Tracheal epithelial cell (primary cell): ENCODE results near the gene CCL19. TPM values are rescaled to one million over a fixed set of nuclear protein-coding genes. Genes with fewer than 3 reads are reported as not detected.

ENCODE experiments used
- total RNA-seq: library from RNA; depleted of rRNA; stranded (reverse); fragments of >200 nt; gene quantifications from 2 replicates; pipeline ENCODE4 v1.2.1, GENCODE V29; 2014

CCL19 gene
- total RNA-seq, result not detected in 2 replicates

DNA sequence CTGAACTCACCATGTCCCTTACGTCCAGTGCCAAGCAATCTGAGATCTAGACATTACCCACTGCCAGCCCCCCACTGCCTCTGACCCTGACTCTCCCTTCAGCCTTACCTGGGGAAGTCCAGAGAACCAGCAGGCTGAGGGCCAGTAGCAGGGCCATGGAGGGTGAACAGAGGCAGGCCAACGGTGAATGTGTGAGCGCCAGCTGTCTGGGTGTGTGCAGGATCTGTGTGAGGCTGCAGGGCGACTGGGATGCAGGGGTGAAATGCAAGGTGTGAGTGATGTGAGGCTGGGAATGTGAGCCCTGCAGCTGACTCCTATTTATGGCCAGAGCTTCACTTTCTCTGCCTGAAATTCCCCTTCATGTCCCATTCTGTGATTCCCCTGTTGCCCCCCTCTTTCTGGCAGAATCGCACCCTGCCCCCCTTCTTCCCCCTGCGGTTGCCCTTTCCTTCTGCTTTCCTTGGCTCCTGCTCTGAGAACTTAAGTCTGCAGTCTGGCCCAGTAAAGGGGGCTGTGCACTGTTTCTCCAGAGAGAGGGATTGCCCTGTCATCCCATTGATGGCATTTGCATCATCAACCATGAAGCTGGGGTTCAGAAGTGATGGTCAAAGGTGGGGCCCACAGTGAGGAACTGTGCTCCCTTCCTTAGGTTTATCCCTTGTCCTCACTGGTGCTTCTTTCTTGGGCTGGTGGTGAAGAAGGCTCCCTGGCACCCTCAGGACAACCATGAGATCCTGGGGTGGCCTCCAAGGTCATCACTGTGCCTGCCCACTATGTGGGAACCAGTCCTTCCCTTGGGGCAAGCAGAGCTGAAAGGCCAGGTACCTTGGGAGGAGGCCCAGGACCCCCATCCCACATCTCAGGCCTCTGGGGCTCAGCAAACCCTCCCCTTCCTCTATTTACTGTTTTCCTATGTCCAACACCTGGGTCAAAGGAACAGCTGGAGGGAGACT lies at the start of gene CCL19:
Gene CCL19 (minus strand): TSS at position 294 of the 953 bp plus-strand sequence. CDS start 137 bp downstream, at position 157.

DNA sequence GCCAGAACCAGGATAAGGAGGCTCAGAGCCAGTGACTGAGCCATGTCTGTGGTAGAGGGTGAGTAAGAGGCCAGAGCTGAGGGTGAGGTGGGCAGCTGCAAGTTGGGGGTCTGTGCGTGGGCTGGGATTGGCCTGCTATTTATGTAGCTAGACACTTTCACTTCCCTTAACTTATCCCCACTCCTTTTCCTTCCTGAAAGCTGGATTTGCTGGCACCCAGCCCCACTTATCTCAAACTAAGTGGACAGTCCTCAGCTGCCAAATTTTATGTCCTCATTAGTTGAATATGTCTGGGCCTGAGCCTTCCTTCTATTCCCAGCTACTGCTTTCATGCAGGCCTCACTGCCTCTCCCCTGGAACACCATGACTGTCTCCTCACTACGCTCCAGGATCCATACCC lies 18.9 kb upstream of the CCL19 start, which contains the start of gene CCL21:
Gene CCL21 (minus strand): TSS at position 114 of the 400 bp plus-strand sequence. CDS start 70 bp downstream, at position 44.

DNA sequence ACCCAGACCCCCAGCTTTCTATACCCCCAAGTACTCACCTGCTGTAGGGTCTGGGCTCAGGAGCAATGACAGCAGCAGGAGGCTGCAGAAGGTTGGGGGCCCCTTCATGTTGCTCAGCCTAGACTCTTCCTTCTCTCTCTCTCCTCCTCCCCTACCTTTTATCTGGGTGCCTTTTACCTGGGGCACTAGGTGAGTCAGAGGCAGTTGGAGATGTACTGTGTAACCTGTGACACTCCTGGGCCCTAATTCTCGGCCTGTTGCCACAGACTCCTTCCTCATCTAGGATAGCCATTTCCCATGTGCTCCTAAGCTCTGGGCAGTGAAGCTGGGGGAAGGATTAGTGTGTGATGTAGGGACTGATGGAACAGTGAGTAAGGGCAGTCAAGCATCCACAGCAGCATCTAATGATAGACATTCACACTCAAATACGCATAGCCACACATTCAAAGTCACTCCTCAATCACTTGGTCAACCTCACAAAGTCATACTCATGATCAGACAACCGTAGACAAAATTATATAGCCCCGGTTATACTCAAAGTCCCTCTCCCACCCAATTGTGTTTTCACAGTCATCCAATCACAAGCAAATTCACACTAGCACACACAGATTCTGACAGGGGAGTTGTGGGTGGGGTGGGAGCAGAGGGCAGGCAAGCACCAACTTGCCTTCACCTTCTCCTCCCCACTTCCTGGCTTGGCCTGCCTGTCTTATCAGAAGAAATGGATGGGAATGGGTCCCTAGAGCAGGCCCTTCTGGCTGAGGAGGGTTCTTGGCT lies 28.4 kb downstream of the CCL19 start, which contains the start of gene CCL27:
Gene CCL27 (minus strand): TSS at position 132 of the 777 bp plus-strand sequence. CDS start 24 bp downstream, at position 108.

DNA sequence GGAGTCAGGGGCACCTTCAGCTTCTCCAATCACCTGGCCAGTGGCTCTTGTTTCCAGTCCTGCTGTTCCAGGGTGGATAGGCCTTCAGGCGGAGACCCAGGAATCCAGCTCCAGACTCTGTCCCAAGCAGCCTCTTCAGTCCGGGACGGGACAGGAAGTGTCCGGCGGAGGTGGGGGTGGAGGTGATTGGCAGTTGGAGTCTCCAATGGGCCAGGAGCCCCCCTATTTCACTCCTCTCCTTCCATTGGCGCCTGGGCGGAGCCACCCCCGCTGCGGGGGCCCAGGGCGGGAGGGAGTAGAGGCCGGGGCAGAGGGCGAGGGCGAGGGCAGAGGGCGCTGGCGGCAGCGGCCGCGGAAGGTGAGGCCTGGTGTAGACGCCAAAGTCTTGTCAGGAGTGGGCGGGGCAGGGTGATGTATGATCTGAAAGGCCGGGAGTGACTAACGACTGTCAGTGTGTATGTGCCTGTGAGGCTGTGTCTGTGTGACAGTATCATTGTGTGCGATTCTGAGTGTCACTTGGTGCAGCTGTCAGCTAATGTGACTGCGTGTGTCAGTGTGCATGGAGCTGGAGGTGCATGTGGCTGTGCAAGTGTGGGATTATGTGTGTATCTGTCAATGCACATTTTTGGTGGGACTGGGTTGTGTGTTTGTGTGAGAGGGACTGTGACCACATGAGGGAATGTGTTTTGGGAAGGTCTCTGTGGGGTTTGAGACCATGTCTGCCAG lies 39.0 kb downstream of the CCL19 start, which contains the start of gene IL11RA:
Gene IL11RA (plus strand): TSS at position 310 of the 726 bp plus-strand sequence. CDS start 3,033 bp downstream, outside the sequence.

DNA sequence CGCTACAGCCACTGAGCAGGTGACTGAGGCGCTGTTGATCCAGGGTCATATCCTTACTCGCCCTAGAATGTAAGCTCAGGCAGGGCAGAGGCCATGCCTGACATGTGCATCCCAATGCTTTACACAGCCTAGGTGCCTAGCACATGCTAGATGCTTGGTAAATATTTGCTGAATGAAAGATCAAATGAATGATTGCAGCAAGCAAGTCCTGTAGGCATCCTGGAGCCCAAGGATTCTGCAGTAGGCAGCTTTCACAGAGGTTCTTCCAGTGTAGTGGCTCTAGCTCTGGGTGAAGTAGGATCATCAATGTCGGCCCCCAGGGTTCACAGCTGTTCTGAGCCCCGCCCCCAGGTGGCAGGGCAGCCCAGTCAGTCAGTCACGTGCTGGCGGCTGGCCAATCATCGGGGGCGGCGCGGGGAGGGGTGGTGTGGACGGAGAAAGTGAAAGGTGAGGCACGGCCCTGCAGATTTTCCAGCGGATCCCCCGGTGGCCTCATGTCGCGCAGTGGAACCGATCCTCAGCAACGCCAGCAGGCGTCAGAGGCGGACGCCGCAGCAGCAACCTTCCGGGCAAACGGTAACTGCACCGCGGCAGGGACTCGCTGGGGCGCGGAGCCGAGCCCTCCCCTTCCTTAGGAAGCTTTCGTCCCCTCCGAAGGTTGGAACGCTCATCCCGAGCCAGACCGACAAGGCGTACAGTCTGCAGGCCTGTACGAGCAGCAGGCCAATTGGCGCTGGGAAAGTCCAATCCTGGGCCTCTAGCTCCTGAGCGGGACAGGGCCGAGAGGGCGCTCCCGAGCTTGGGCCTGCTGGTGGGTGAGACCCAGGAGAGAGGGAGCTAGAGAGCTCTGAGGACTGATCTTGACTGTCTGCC lies 44.6 kb downstream of the CCL19 start, which contains the start of gene GALT:
Gene GALT (plus strand): TSS at position 465 of the 873 bp plus-strand sequence. CDS start 30 bp downstream, at position 495.

Other genes starting within 250 kb of the CCL19 start
- gene FAM219A, start 232.7 kb downstream of the CCL19 start, total RNA-seq, result 3.2 and 7.7 TPM in 2 replicates
- gene DNAI1, start 232.5 kb downstream of the CCL19 start, total RNA-seq, result not detected in 2 replicates
- 0.48 TPM in 1 of 2 replicates, not detected in the other for gene ENHO, start 168.3 kb downstream of the CCL19 start, total RNA-seq
- gene CNTFR, start 101.6 kb downstream of the CCL19 start, total RNA-seq, result not detected in 2 replicates
- gene RPP25L, start 79.2 kb downstream of the CCL19 start, total RNA-seq, result 27.7 and 38.6 TPM in 2 replicates
- gene DCTN3, start 70.8 kb downstream of the CCL19 start, total RNA-seq, result 40.3 and 43.4 TPM in 2 replicates
- gene ARID3C, start 62.2 kb downstream of the CCL19 start, total RNA-seq, result 0.48 and 0.64 TPM in 2 replicates
- gene SIGMAR1, start 53.5 kb downstream of the CCL19 start, total RNA-seq, result 68.9 and 81.4 TPM in 2 replicates
- 16.4 and 22.4 TPM in 2 replicates for gene GALT, start 44.6 kb downstream of the CCL19 start, total RNA-seq
- 1.7 and 1.9 TPM in 2 replicates for gene IL11RA, start 39.1 kb downstream of the CCL19 start, total RNA-seq
- gene CCL27, start 28.6 kb downstream of the CCL19 start, total RNA-seq, result not detected in 2 replicates
- not detected in 2 replicates for gene CCL21, start 18.9 kb upstream of the CCL19 start, total RNA-seq